Activated CD4-positive, alpha-beta T cell treated with anti-CD3 and anti-CD28 coated beads, Interleukin-2, amount 50 U/mL, for 48 hours (primary cell): ENCODE measurements around the gene EPAS1.
A peak's percentile ranks its signal among the peaks of the same experiment; 100 is the strongest.

ENCODE experiments used
- DNase-seq, 2 experiments: peaks; one replicate each; pipeline ENCODE4 v3.0.0-alpha.2; 2020

Gene EPAS1

GRCh38 chr2:46273919-46274318 lies 23.3 kb upstream of the EPAS1 start:
- no peak for DNase-seq

- DNase-seq = no peak
Measured at GRCh38 chr2:46274586-46274985, 22.6 kb upstream of the EPAS1 start.

GRCh38 chr2:46275995-46276394 lies 21.2 kb upstream of the EPAS1 start:
- no peak for DNase-seq

- no peak for DNase-seq
Measured at GRCh38 chr2:46276642-46277041, 20.6 kb upstream of the EPAS1 start.

GRCh38 chr2:46277431-46278190 lies 19.6 kb upstream of the EPAS1 start:
- no peak for DNase-seq

GRCh38 chr2:46278952-46279351 lies 18.3 kb upstream of the EPAS1 start:
- DNase-seq = no peak

GRCh38 chr2:46281939-46282338 lies 15.3 kb upstream of the EPAS1 start:
- no peak for DNase-seq

GRCh38 chr2:46283693-46284092 lies 13.5 kb upstream of the EPAS1 start:
- no peak for DNase-seq

- no peak for DNase-seq
Measured at GRCh38 chr2:46284260-46284659, 12.9 kb upstream of the EPAS1 start.

- DNase-seq = no peak
Measured at GRCh38 chr2:46284796-46285195, 12.4 kb upstream of the EPAS1 start.

GRCh38 chr2:46286715-46287114 lies 10.5 kb upstream of the EPAS1 start:
- DNase-seq = no peak

- no peak for DNase-seq
Measured at GRCh38 chr2:46290078-46290477, 7.1 kb upstream of the EPAS1 start.

- DNase-seq = no peak
Measured at GRCh38 chr2:46293466-46293865, 3.7 kb upstream of the EPAS1 start.

GRCh38 chr2:46294176-46294836 lies 2.9 kb upstream of the EPAS1 start:
- DNase-seq = peak; percentile 22 to 36

GRCh38 chr2:46296216-46296839 lies 879 bp upstream of the EPAS1 start:
- DNase-seq = peak in 1 of 2 experiments; percentile 23

GRCh38 chr2:46297546-46298271 lies 502 bp downstream of the EPAS1 start:
- DNase-seq = peak; percentile 68 to 71

- peak in 1 of 2 experiments; percentile 21 for DNase-seq
Measured at GRCh38 chr2:46298272-46298521, 990 bp downstream of the EPAS1 start.

GRCh38 chr2:46298522-46299353 lies 1.5 kb downstream of the EPAS1 start:
- peak; percentile 28 to 39 for DNase-seq

- peak; percentile 12 to 18 for DNase-seq
Measured at GRCh38 chr2:46299365-46300263, 2.4 kb downstream of the EPAS1 start.

GRCh38 chr2:46300406-46300832 lies 3.2 kb downstream of the EPAS1 start:
- DNase-seq = no peak

- DNase-seq = no peak
Measured at GRCh38 chr2:46302005-46302695, 4.9 kb downstream of the EPAS1 start.
